Keratinocyte (primary cell): ENCODE data around the gene CTNNBL1. TPM values are rescaled to one million over a fixed set of nuclear protein-coding genes. Genes with fewer than 3 reads are reported as not detected.

ENCODE experiments used
- DNase-seq: peaks from one replicate; pipeline ENCODE4 v3.0.0-alpha.2; 2011; ENCODE audit warnings: low read depth, missing footprints, low spot score
- FAIRE-seq: peaks from 2 replicates; lab custom pipeline; 2011; peaks lifted over from hg19 to GRCh38; lab: Jason Lieb, UNC
- H2AFZ ChIP-seq: 2 replicates; pipeline ENCODE4 v1.6.0; 2012; ENCODE audit warnings: low read length, control low read depth, inconsistent platforms; ENCODE audit not compliant: control insufficient read depth
- H3K27ac ChIP-seq: 2 replicates; pipeline ENCODE4 v1.5.1; 2011; ENCODE audit warnings: low read length; ENCODE audit not compliant: control insufficient read depth, insufficient read depth
- H3K27me3 ChIP-seq: 3 replicates; pipeline ENCODE4 v1.6.0; 2011; ENCODE audit warnings: low read length; ENCODE audit not compliant: control insufficient read depth, insufficient read depth; ENCODE audit errors: extremely low read depth
- H3K36me3 ChIP-seq, 2 experiments: 2 replicates in 1 of 2; 3 replicates in 1 of 2; pipeline ENCODE4 v1.5.1; 2011; ENCODE audit warnings: low read length in 2 of 2, mild to moderate bottlenecking in 1 of 2; ENCODE audit not compliant: control insufficient read depth in 2 of 2, insufficient read depth in 2 of 2; ENCODE audit errors: extremely low read depth in 1 of 2
- H3K4me1 ChIP-seq: 3 replicates; pipeline ENCODE4 v1.5.1; 2011; ENCODE audit warnings: low read length; ENCODE audit not compliant: control insufficient read depth, insufficient read depth; ENCODE audit errors: extremely low read depth
- H3K4me2 ChIP-seq: 3 replicates; pipeline ENCODE4 v1.6.0; 2011; ENCODE audit warnings: low read depth, low read length; ENCODE audit not compliant: control insufficient read depth, insufficient read depth; ENCODE audit errors: extremely low read depth
- H3K4me3 ChIP-seq, 3 experiments: fragments of 200-600 bp in 1 of 3; sonication (generic) in 1 of 3; 2 replicates in 2 of 3; 3 replicates in 1 of 3; pipeline ENCODE4 v1.5.1; 2011 to 2016; ENCODE audit warnings: low read length in 3 of 3, mild to moderate bottlenecking in 3 of 3, control low read depth in 2 of 3, inconsistent platforms in 1 of 3, low read depth in 1 of 3, mixed read lengths in 1 of 3, mixed run types in 1 of 3, moderate library complexity in 1 of 3; ENCODE audit not compliant: control insufficient read depth in 2 of 3, insufficient read depth in 2 of 3; ENCODE audit errors: extremely low read depth in 1 of 3
- H3K79me2 ChIP-seq: 2 replicates; pipeline ENCODE4 v1.6.0; 2012; ENCODE audit warnings: low read length; ENCODE audit not compliant: control insufficient read depth, insufficient read depth
- H3K9ac ChIP-seq: 3 replicates; pipeline ENCODE4 v1.6.0; 2011; ENCODE audit warnings: low read length; ENCODE audit not compliant: control insufficient read depth, insufficient read depth; ENCODE audit errors: extremely low read depth
- H3K9me1 ChIP-seq: 3 replicates; pipeline ENCODE4 v1.6.0; 2011; ENCODE audit warnings: low read length; ENCODE audit not compliant: control insufficient read depth, insufficient read depth; ENCODE audit errors: extremely low read depth
- H3K9me3 ChIP-seq: 2 replicates; pipeline ENCODE4 v1.5.1; 2012; ENCODE audit warnings: low read depth, low read length; ENCODE audit not compliant: control insufficient read depth
- H4K20me1 ChIP-seq: 3 replicates; pipeline ENCODE4 v1.6.0; 2011; ENCODE audit warnings: low read length; ENCODE audit not compliant: control insufficient read depth, insufficient read depth; ENCODE audit errors: extremely low read depth
- CTCF ChIP-seq, 3 experiments: IDR thresholded peaks in 1 of 3; conservative IDR thresholded peaks in 1 of 3; optimal IDR thresholded peaks in 1 of 3; 2 replicates in 2 of 3; 3 replicates in 1 of 3; pipeline versions ENCODE3 to v1.5.1; 2011; ENCODE audit warnings: low read length in 3 of 3, mild to moderate bottlenecking in 3 of 3, moderate library complexity in 2 of 3, control low read depth in 1 of 3, inconsistent platforms in 1 of 3; ENCODE audit not compliant: insufficient read depth in 2 of 3; ENCODE audit errors: extremely low read depth in 1 of 3
- EZH2 ChIP-seq: IDR thresholded peaks from one replicate; pipeline ENCODE4 v1.6.1; 2012; ENCODE audit warnings: inconsistent platforms, mild to moderate bottlenecking, low read length, moderate library complexity
- dilution Hi-C: fragments of 300-500 bp; cut with MboI; formaldehyde crosslinking; loops from one replicate; pipeline ENCODE4 v1.7.0; 2020; ENCODE audit warnings: low sequenced_read_pairs; ENCODE audit not compliant: extremely low pct_ligation_motif_present
- polyA plus RNA-seq, 5 experiments: library from polyadenylated mRNA; depleted of rRNA in 3 of 5; stranded (reverse) in 3 of 5; stranded (forward) in 1 of 5; unstranded in 1 of 5; fragments of >200 nt; gene quantifications; 1 replicate in 1 of 5; 2 replicates in 3 of 5; 3 replicates in 1 of 5; pipeline versions ENCODE4 v1.2.1 to v1.2.3, GENCODE V29; 2011 to 2012; ENCODE audit warnings: missing spikeins in 2 of 5, low read depth in 1 of 5, low replicate concordance in 1 of 5

CTNNBL1 gene
- polyA plus RNA-seq, 1 donor (not counting 4 experiments of a cell fraction or from before 2014, with no cell fraction given), result 37.0 TPM

GRCh38 chr20:37920679-37921322, 227.0 kb downstream of the CTNNBL1 start:
- DNase-seq (no peak), FAIRE-seq (no peak)
- Histone ChIP-seq H3K9me3 (no peaks in the 10 kb centered on the region), H3K79me2 (no peaks in the 10 kb centered on the region), H3K27me3 (peaks cover 39% of the 10 kb centered on the region), H3K4me3 (no peak overlapping the region), H3K27ac (no peak overlapping the region), H4K20me1 (no peaks in the 10 kb centered on the region), H3K4me2 (no peak overlapping the region), H3K4me1 (no peaks in the 10 kb centered on the region), H3K36me3 (no peaks in the 10 kb centered on the region), H3K9me1 (no peaks in the 10 kb centered on the region), H3K9ac (no peak overlapping the region), H2AFZ (no peak overlapping the region)
- TF ChIP-seq CTCF (optimal IDR thresholded peaks at IDR 0.05 in 1 of 3, IDR thresholded peaks at IDR 0.05 in 1 of 3, conservative IDR thresholded peaks at IDR 0.05 in 1 of 3; ENCODE audit: extremely low read depth in 1 of 3, insufficient read depth in 2 of 3, low read length in 3 of 3) (no peak), EZH2 (no peak)
- dilution Hi-C loops, result no loop called here

GRCh38 chr20:37921341-37921929, 227.6 kb downstream of the CTNNBL1 start:
- dilution Hi-C loops, result no loop called here
- TF ChIP-seq CTCF (optimal IDR thresholded peaks at IDR 0.05 in 1 of 3, IDR thresholded peaks at IDR 0.05 in 1 of 3, conservative IDR thresholded peaks at IDR 0.05 in 1 of 3; ENCODE audit: extremely low read depth in 1 of 3, insufficient read depth in 2 of 3, low read length in 3 of 3), result no peak
- TF ChIP-seq EZH2, result no peak

More at GRCh38 chr20:37921341-37921929, 227.6 kb downstream of the CTNNBL1 start:
- no peaks in the 10 kb centered on the region for H3K9me1 ChIP-seq
- no peaks in the 10 kb centered on the region for H3K4me1 ChIP-seq
- H3K4me2 ChIP-seq, result no peak overlapping the region
- no peaks in the 10 kb centered on the region for H3K36me3 ChIP-seq
- no peak for DNase-seq
- no peaks in the 10 kb centered on the region for H4K20me1 ChIP-seq
- no peak overlapping the region for H2AFZ ChIP-seq
- no peak overlapping the region for H3K4me3 ChIP-seq
- no peak overlapping the region for H3K27ac ChIP-seq
- H3K9me3 ChIP-seq, result no peaks in the 10 kb centered on the region
- H3K79me2 ChIP-seq, result no peaks in the 10 kb centered on the region
- H3K9ac ChIP-seq, result no peak overlapping the region
- FAIRE-seq, result no peak
- peaks cover 32% of the 10 kb centered on the region for H3K27me3 ChIP-seq

Other genes with a start within 250 kb of the CTNNBL1 start
- gene NNAT, start 172.8 kb upstream of the CTNNBL1 start, polyA plus RNA-seq, result 0.44 to 0.95 TPM (median 0.79 TPM) in 3 replicates
- 187 to 209 TPM (median 202 TPM) in 3 replicates for gene BLCAP, start 166.2 kb upstream of the CTNNBL1 start, polyA plus RNA-seq
- 0.68 to 3.3 TPM (median 0.75 TPM) in 3 replicates for gene VSTM2L, start 209.1 kb downstream of the CTNNBL1 start, polyA plus RNA-seq